ENCODE measurements around the gene FTH1.
"Not testable (repeated sequence)": the region's sequence is repeated elsewhere in the genome, so short reads cannot be mapped to it uniquely, and the experiment has no call there.

Gene FTH1

GRCh38 chr11:61978703-61979661 lies 11.5 kb upstream of the FTH1 start:
- no peak for DNase-seq

- no peak for DNase-seq
Measured at GRCh38 chr11:61976813-61977475, 9.5 kb upstream of the FTH1 start.

GRCh38 chr11:61976420-61976800 lies 9.0 kb upstream of the FTH1 start:
- no peak for DNase-seq

GRCh38 chr11:61975638-61976419 lies 8.4 kb upstream of the FTH1 start:
- DNase-seq, result no peak

- no peak for DNase-seq
Measured at GRCh38 chr11:61974766-61975631, 7.6 kb upstream of the FTH1 start.

- no peak for DNase-seq
Measured at GRCh38 chr11:61973476-61974162, 6.2 kb upstream of the FTH1 start.

GRCh38 chr11:61972672-61973475 lies 5.4 kb upstream of the FTH1 start:
- no peak for DNase-seq

- no peak for DNase-seq
Measured at GRCh38 chr11:61972112-61972671, 4.8 kb upstream of the FTH1 start.

- DNase-seq, result peak; percentile 19
Measured at GRCh38 chr11:61971248-61972111, 4.0 kb upstream of the FTH1 start.

- no peak for DNase-seq
Measured at GRCh38 chr11:61969838-61970662, 2.6 kb upstream of the FTH1 start.

GRCh38 chr11:61969391-61969758 lies 1.9 kb upstream of the FTH1 start:
- no peak for DNase-seq

- no peak for DNase-seq
Measured at GRCh38 chr11:61968758-61969390, 1.4 kb upstream of the FTH1 start.

GRCh38 chr11:61967924-61968757 lies 707 bp upstream of the FTH1 start:
- peak; percentile 37 for DNase-seq

GRCh38 chr11:61966734-61967115 lies 709 bp downstream of the FTH1 start:
- peak; percentile 45 for DNase-seq

GRCh38 chr11:61964666-61965271 lies 2.7 kb downstream of the FTH1 start:
- not testable (repeated sequence) for DNase-seq

GRCh38 chr11:61964058-61964665 lies 3.3 kb downstream of the FTH1 start:
- no peak for DNase-seq
